Hematopoietic multipotent progenitor cell treated with erythropoietin and hydrocortisone succinate and interleukin-3 and kit ligand, for 8 days (in vitro differentiated cells): ENCODE data around the gene SAMD3.
"Not testable (repeated sequence)": the region's sequence is repeated elsewhere in the genome, so short reads cannot be mapped to it uniquely, and the experiment has no call there.

ENCODE experiments used
- DNase-seq: peaks from one replicate; pipeline ENCODE4 v3.0.0-alpha.2; 2015

Gene SAMD3

GRCh38 chr6:130207979-130208649, 14.6 kb downstream of the SAMD3 start:
- DNase-seq = no peak

DNA sequence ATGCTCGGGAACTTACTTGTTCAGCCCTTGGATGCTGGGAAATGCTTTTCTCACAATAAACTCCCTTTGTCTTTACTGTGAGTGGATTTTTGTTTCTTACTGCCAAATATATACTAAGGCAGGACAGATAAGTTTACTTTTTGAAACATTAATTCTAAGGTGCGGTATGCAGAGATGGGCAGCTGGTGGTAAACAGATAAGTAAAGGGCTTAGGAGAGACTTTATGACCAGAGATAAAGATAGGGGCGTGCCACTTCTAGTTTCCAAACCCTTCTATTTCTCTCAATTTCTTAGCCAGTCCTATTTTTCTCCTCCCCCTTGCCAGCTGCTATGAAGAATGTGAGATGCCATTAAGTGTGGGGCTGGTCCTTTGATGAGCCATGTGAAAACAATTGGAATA, 16.3 kb downstream of the SAMD3 start:
- peak; percentile 97 for DNase-seq

DNA sequence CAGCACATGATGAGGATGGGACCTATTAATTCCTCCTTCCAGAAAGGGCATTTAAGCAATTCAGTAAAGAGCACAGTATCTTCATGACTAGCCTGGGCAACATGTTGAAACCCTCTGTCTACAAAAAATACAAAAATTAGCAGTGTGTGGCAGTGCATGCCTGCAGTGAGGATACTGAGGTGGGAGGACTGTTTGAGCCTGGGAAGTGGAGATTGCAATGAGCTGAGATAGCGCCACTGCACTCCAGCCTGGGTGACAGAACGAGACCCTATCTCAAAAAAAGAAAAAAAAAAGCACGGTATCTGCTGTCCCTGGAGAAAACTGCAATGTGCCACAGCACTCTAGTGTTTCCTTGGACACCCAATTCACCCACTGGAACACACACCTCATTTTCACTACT, 18.4 kb downstream of the SAMD3 start:
- DNase-seq = peak; percentile 93

DNA sequence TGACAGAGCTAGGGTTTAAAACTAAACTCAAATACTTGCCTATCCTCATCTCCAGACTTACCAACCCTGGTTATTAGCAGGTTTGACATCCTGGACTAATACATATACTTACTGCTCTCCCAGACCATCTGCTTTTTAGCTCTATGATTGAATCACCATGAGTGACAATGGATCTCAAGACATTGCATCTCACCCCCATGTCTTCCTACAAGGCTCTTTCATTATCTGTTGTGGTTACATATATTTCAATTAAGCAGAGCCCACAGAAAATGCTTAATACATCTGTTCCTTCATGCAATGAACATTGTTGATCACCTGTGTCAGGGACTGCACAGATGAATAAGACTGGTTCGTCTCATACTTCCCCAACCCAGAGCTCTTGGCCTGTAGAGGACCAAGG, 19.4 kb downstream of the SAMD3 start:
- DNase-seq = peak; percentile 30

GRCh38 chr6:130202782-130203181, 20.0 kb downstream of the SAMD3 start:
- no peak for DNase-seq

- DNase-seq = peak; percentile 52
Measured at GRCh38 chr6:130200020-130200419, 22.7 kb downstream of the SAMD3 start.

- no peak for DNase-seq
Measured at GRCh38 chr6:130198483-130199035, 24.2 kb downstream of the SAMD3 start.

DNA sequence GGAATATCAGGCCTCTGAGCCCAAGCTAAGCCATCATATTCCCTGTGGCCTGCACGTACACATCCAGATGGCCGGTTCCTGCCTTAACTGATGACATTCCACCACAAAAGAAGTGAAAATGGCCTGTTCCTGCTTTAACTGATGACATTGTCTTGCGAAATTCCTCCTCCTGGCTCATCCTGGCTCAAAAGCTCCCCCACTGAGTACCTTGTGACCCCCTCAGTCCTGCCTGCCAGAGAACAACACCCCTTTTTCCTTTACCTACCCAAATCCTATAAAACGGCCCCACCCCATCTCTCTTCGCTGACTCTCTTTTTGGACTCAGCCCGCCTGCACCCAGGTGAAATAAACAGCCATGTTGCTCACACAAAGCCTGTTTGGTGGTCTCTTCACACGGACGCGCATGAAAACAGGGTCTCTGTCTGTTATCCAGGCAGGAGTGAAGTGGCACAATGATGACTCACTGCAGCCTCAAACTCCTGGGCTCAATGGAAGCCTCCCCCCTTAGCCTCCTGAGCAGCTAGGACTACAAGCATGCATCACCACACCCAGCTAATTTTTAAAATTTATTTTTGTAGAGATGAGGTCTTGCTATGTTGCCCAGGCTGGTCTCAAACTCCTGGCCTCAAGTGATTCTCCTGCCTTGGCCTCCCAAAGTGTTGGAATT, 24.8 kb downstream of the SAMD3 start:
- not testable (repeated sequence) for DNase-seq

DNA sequence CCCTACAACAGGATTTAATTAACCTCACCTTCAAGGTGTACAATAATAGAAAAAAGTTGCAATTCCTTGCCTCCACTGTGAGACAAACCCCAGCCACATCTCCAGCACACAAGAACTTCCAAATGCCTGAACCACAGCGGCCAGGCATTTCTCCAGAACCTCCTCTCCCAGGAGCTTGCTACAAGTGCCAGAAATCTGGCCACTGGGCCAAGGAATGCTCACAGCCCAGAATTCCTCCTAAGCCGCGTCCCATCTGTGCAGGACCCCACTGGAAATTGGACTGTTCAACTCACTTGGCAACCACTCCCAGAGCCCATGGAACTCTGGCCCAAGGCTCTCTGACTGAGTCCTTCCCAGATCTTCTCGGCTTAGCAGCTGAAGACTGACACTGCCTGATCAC, 28.3 kb downstream of the SAMD3 start:
- not testable (repeated sequence) for DNase-seq

DNA sequence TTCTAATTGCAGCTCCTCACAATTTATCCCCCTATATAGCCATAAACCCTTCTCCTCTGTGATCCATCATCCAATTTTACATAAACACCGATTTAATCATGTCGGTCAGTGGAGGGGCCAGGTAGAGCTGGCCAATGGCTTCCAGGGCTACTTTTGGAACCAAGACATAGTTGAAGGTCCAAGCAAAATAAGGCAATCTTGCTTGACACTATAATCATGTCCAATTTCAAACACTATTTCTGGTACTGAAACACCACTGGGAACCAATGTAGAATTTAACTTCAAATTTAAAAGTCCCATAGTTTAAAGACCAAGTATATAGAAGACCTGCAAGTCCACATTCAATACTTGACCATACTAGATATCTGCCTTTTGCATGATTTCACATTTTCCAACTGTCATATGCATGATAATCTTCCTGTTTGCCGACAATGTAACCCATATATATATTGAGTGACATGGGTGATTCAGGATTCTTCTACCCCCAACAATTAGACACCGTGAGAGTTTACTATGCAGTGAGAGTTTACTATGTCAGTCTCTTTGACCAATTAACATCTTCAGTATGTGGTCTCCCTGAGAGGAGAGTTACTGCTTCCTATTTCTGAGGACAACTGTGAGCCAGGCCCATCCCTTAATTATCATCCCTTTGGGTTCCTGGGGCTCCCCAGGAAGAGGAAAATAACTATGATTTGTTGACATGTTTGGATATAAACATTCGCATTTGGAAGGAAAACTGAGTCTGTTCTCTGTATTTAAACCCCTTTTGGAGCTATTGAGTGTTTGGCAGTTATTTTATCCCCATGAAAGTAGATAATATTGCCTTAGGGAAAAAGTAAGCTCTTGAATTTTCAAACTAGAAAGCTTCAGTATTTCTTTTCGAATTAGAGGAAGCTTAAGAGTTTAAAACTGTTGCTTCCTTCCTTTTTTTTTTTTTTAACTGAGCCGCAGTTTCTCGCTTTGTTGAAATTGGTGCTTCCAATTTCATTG, 31.8 kb downstream of the SAMD3 start:
- DNase-seq = no peak

DNA sequence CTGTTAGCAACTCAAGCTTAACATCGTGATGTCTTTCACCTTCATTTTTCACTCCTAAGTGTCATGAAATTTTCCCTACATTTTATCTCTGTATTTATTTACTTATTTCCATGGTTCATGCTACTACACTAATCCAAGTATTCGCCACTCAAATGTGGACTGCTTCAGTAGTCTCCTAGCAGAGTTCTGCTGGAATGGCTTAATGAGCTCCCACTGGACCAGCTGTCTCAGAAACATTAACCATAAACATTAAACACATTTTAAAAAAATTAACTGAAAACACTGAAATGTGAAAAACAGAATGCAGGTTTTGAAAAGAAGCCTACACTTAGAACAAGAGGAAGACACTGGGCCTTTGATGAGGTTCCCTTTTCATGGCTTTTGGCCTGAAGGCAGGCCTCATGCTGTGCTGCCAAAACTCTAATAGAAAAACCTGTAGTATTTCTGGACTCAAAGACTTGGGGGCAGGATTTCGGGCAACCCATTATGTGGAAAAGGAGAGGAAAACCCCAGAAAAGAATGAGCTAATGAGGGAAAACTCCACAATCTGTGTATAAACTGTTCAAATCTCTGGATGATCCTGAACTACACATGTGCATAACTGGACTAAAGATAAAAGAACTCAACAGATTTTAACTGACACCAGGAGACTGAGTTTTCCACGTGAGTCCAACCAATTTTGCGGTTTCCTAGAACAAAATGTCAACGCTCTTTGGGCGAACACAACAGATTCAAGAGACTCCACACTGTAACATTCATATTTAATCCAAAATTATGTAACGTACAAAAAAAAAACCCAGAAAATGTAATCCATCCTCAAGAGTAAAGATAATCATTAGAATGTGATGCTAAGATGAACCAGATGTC, 33.0 kb downstream of the SAMD3 start:
- no peak for DNase-seq

DNA sequence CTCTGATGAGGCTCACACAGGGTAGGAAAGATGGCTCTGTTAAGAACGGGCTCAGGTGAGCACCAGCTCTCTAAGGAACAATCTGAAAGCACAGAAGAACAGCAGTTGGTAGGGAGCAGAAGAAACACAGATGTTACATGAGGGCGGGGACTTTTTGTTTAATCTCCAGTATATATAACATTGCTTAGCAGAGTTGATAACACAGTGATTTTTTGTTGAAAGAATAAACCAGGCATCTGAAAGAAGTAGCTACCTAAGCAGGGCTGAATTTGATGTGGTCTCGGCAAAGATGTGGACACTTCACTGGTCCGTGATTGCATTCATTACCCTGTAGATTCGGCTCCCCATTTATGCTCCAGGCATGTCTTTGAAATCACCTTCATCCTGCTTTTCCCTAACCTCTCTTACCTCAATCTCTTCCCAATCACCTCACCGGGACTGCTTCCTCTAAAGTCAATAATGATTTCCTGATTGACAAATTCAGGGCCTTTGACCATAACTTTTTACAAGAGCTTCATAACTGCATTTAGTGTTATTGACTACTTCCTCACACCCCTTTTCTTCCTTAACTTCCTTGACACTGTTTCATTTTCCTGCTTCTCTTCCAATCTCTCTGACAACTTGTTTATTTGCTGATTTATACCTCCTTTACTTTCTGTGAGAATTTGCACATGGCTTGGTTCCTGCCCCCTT, 34.4 kb downstream of the SAMD3 start:
- no peak for DNase-seq

GRCh38 chr6:130187335-130188206, 35.2 kb downstream of the SAMD3 start:
- no peak for DNase-seq

- no peak for DNase-seq
Measured at GRCh38 chr6:130185658-130186057, 37.1 kb downstream of the SAMD3 start.

GRCh38 chr6:130183271-130184222, 39.2 kb downstream of the SAMD3 start:
- DNase-seq = no peak

- DNase-seq = no peak
Measured at GRCh38 chr6:130182466-130182865, 40.3 kb downstream of the SAMD3 start.

GRCh38 chr6:130178692-130179091, 44.1 kb downstream of the SAMD3 start:
- DNase-seq = no peak

- DNase-seq = no peak
Measured at GRCh38 chr6:130176378-130176777, 46.4 kb downstream of the SAMD3 start.

GRCh38 chr6:130173377-130174004, 49.3 kb downstream of the SAMD3 start:
- not testable (repeated sequence) for DNase-seq
